Peyer's patch (tissue), 4 donors: ENCODE data around the gene ATP9B.
"Not testable (repeated sequence)": the region's sequence is repeated elsewhere in the genome, so short reads cannot be mapped to it uniquely, and the experiment has no call there.

Experiments
- POLR2A ChIP-seq, 2 donors: fragments of 450-650 bp; IDR thresholded peaks; one replicate each; pipeline ENCODE4 v1.5.1; 2017; ENCODE audit warnings: antibody characterized with exemption in 2 of 2, mild to moderate bottlenecking in 2 of 2, moderate library complexity in 2 of 2
- TF ChIP-seq, protein P1 (sequence below), 6 experiments: fragments of 450-650 bp in 4 of 6; fragments of 200-600 bp in 2 of 6; sonication (generic) in 1 of 6; IDR thresholded peaks; one replicate each; pipeline ENCODE4 v1.5.1; 2017 to 2019; ENCODE audit warnings: antibody characterized with exemption in 6 of 6, mild to moderate bottlenecking in 3 of 6, moderate library complexity in 1 of 6

GRCh38 chr18:79072655-79073054 lies 3.5 kb downstream of the ATP9B start:
- not testable (repeated sequence) for TF ChIP-seq POLR2A (IDR thresholded peaks at IDR 0.05)
- TF ChIP-seq, protein P1, sequence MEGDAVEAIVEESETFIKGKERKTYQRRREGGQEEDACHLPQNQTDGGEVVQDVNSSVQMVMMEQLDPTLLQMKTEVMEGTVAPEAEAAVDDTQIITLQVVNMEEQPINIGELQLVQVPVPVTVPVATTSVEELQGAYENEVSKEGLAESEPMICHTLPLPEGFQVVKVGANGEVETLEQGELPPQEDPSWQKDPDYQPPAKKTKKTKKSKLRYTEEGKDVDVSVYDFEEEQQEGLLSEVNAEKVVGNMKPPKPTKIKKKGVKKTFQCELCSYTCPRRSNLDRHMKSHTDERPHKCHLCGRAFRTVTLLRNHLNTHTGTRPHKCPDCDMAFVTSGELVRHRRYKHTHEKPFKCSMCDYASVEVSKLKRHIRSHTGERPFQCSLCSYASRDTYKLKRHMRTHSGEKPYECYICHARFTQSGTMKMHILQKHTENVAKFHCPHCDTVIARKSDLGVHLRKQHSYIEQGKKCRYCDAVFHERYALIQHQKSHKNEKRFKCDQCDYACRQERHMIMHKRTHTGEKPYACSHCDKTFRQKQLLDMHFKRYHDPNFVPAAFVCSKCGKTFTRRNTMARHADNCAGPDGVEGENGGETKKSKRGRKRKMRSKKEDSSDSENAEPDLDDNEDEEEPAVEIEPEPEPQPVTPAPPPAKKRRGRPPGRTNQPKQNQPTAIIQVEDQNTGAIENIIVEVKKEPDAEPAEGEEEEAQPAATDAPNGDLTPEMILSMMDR (IDR thresholded peaks at IDR 0.05), result not testable (repeated sequence)
